Activated CD8-positive, alpha-beta memory T cell treated with anti-CD3 and anti-CD28 coated beads, Interleukin-2, amount 10 ng/mL, durations not matched to agents 7 days and 5 days (primary cell): ENCODE results near the gene DOCK9. TPM values are rescaled to one million over a fixed set of nuclear protein-coding genes. Genes with fewer than 3 reads are reported as not detected.

Experiments used
- ATAC-seq: fragments of 150-1000 bp; cut with Tn5 transposase; one replicate; pipeline ENCODE4 v1.10.0; 2021; ENCODE audit warnings: moderate library complexity
- CTCF ChIA-PET: fragments of 350-600 bp; sonication (Branson Sonifier 250); formaldehyde crosslinking; loops from one replicate; lab custom pipeline; 2021; ENCODE audit warnings: antibody characterized with exemption; lab: Charles Lee
- DNase-seq: peaks from one replicate; pipeline ENCODE4 v3.0.0-alpha.2; 2020
- H3K27ac Mint-ChIP-seq: one replicate; pipeline ENCODE4 v1.8.0; 2021; ENCODE audit warnings: mild to moderate bottlenecking, mixed read lengths
- H3K27me3 Mint-ChIP-seq: one replicate; pipeline ENCODE4 v1.8.0; 2021; ENCODE audit warnings: mixed read lengths
- H3K36me3 Mint-ChIP-seq: one replicate; pipeline ENCODE4 v1.8.0; 2021; ENCODE audit warnings: mild to moderate bottlenecking, mixed read lengths
- H3K4me1 Mint-ChIP-seq: one replicate; pipeline ENCODE4 v1.8.0; 2021; ENCODE audit warnings: mixed read lengths
- H3K4me3 Mint-ChIP-seq: one replicate; pipeline ENCODE4 v1.8.0; 2021; ENCODE audit warnings: mild to moderate bottlenecking, moderate library complexity, mixed read lengths
- H3K9me3 Mint-ChIP-seq: one replicate; pipeline ENCODE4 v1.8.0; 2022; ENCODE audit warnings: low read depth, mixed read lengths
- total RNA-seq, 2 experiments: library from RNA; stranded (reverse); gene quantifications; one replicate each; pipeline ENCODE4 v1.2.3, GENCODE V29; 2021

The DOCK9 gene
- total RNA-seq, 2 experiments from 2014 or later: 37.5 to 79.9 TPM

DNA sequence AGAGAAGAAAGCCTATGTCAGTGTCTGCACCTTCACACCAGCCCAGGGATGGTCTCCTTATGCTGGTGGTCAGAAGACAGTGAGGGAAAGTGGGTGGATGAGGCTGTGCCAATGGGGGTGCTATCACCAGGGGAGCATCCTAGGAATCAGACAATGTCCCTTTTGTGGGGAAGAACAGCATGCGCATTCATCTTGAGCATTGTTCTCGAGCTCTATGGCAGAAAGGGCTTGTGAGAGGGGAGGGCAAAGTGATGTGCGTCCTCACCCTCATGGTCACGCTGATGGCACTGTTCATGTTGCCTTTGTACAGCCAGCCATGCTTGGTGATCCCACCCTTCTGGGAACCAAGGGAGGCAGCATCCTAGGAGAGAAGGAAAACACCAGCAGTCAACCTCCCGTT lies 56.1 kb downstream of the DOCK9 start:
- no peaks in the 10 kb centered on the region for H3K27me3 Mint-ChIP-seq
- H3K36me3 Mint-ChIP-seq: peaks cover 37% of the 10 kb centered on the region
- no peak for ATAC-seq
- CTCF ChIA-PET: no interaction called here
- no peaks in the 10 kb centered on the region for H3K9me3 Mint-ChIP-seq
- H3K4me1 Mint-ChIP-seq: peaks cover 20% of the 10 kb centered on the region
- H3K27ac Mint-ChIP-seq: no peak overlapping the region
- no peak overlapping the region for H3K4me3 Mint-ChIP-seq
- DNase-seq: no peak

DNA sequence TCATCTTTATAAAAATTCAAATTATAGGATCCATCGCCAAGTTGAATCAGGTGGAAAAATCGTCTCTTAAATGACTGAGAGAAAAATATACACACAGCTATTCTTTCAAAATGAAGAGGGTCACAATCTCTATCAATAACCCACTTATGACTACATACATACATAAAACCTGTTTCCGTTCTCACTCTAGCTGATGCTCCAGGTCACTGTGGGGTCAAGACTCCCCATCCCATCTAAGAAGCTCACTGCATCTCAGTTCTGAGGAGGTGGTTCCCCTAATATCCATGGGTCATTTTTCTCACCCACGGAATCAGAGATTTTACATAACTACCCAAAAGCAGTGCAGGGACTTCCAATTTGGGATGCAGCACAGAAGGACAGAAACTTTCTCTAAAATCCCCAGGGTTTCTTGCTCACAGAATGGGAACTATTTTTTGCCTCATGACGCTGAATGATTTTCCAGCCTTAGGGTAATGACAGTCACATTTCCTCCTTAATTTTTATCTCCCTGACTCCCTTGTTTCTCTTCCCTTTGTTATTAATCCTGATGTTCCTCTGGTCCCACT lies 56.8 kb downstream of the DOCK9 start:
- Mint-ChIP-seq H3K27ac (no peak overlapping the region), H3K4me1 (peaks cover 20% of the 10 kb centered on the region), H3K4me3 (no peak overlapping the region), H3K36me3 (peaks cover 37% of the 10 kb centered on the region), H3K9me3 (no peaks in the 10 kb centered on the region), H3K27me3 (no peaks in the 10 kb centered on the region)
- DNase-seq (no peak), ATAC-seq (no peak)
- CTCF ChIA-PET: no interaction called here

DNA sequence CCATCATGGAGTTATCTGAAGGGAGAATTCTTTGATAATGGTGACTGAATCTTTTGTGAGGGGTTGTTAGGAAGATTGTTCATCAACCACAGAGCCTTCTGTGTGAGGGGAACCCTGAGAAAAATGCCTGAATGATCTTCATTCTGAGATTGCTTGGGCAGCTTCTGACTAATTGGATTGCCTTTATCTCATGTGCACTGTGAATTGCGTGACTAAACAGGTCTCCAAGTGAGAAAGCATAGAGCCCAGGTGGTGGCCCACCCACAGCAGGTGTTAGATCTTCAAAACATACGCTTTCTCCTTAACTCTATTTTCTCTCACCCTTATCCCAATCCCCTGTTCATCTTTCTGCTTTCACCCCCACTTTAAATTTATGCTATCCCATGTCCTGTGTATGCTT lies 58.3 kb downstream of the DOCK9 start:
- Mint-ChIP-seq H3K4me1 (peaks cover 20% of the 10 kb centered on the region), H3K27me3 (no peaks in the 10 kb centered on the region), H3K27ac (no peak overlapping the region), H3K9me3 (no peaks in the 10 kb centered on the region), H3K4me3 (no peak overlapping the region), H3K36me3 (peaks cover 35% of the 10 kb centered on the region)
- no peak for ATAC-seq
- CTCF ChIA-PET: interaction anchor here (1.0 to 1.6 kb wide), 2 partner anchors 12 to 25 kb away, joined by 3 read pairs; no protein-coding TSS in a partner anchor
- no peak for DNase-seq

DNA sequence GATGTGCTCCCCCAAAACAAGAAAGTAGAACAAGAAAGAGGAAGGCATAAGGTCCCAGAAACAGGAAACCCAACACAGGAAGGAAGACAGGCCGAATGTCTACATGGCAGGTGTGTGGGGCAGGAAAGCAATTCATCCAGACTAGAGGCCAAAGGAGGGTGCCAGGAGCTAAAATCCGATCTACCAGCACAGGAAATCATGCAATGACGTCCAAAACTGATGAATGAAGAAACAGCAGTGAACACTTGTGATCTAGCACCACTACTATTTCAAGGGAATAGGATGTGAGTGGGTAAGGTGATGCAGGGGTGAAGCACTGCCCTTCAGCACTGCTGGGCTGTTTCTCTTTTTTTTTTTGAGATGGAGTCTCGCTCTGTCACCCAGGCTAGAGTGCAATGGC lies 59.1 kb downstream of the DOCK9 start:
- CTCF ChIA-PET: interaction anchor here (1.6 kb wide), 1 partner anchor 26 kb away, joined by 3 read pairs; no protein-coding TSS in a partner anchor
- H3K27me3 Mint-ChIP-seq: no peaks in the 10 kb centered on the region
- H3K9me3 Mint-ChIP-seq: no peaks in the 10 kb centered on the region
- ATAC-seq (no peak), DNase-seq (no peak)
- H3K4me1 Mint-ChIP-seq: peaks cover 20% of the 10 kb centered on the region
- peaks cover 35% of the 10 kb centered on the region for H3K36me3 Mint-ChIP-seq
- H3K27ac Mint-ChIP-seq: peak overlapping the region; percentile 32
- no peak overlapping the region for H3K4me3 Mint-ChIP-seq

DNA sequence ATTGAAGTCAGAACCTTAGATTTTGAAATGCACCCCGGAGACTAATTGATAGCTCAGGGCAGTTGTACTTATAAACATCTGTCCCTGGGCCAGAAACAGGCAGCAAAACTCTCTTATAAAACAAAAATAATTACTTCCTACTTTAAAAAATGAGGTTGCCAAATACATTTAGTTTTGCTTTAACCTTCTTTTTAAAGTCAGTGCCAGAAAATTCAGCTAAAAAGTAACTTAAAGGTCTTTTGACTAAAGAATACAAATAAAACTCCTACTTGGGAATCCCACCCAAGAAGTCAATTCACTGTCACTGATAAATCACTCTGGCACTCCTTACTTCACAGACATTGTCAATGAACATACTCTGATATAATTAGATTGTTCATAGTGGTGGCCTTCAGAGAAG lies 60.7 kb downstream of the DOCK9 start:
- Mint-ChIP-seq H3K27me3 (no peaks in the 10 kb centered on the region), H3K36me3 (peaks cover 29% of the 10 kb centered on the region), H3K4me3 (no peak overlapping the region), H3K9me3 (no peaks in the 10 kb centered on the region), H3K27ac (no peak overlapping the region), H3K4me1 (peaks cover 21% of the 10 kb centered on the region)
- DNase-seq (no peak), ATAC-seq (no peak)
- CTCF ChIA-PET: no interaction called here

DNA sequence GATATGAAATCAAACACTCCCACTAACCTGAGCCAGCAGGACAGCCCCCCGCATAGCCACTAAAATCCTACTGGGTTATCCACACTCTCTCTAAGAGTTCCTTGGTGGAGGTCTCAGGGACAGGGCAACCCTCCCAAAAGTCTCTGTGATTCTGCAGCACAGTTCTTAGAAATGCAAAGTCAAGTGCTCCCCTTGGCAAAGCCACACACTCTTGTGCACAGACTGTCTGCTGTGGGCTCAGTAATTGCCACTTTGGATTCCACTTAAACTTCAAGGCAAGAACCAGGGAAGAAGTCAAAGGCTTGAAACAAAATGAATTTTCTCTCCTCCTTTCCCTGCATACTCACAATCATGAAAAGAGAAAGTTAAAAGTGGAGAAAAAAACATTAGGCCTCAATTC lies 61.5 kb downstream of the DOCK9 start:
- peaks cover 21% of the 10 kb centered on the region for H3K4me1 Mint-ChIP-seq
- DNase-seq (no peak), ATAC-seq (no peak)
- no peak overlapping the region for H3K27ac Mint-ChIP-seq
- H3K4me3 Mint-ChIP-seq: no peak overlapping the region
- CTCF ChIA-PET: no interaction called here
- H3K36me3 Mint-ChIP-seq: peaks cover 25% of the 10 kb centered on the region
- H3K9me3 Mint-ChIP-seq: no peaks in the 10 kb centered on the region
- H3K27me3 Mint-ChIP-seq: no peaks in the 10 kb centered on the region

DNA sequence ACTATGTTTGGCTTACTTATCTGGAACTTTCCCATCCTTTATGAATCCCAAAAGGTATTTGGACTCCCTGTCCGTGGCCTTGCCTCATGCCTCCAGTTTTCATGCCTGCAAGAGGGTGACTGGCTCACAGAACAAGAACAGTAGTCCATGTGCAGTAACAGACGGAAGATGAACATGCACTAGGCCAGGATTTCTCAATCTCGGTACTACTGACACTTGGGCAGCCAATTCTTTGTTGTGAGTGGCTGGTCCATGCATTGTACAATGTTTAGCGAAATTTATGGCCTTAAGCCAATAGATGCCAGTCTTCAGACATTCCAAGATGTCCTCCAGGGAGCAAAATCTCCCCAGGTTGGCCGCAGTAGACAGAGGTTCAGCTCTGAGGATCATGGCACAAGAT lies 61.9 kb downstream of the DOCK9 start:
- peaks cover 24% of the 10 kb centered on the region for H3K36me3 Mint-ChIP-seq
- DNase-seq: no peak
- H3K27ac Mint-ChIP-seq: no peak overlapping the region
- H3K9me3 Mint-ChIP-seq: no peaks in the 10 kb centered on the region
- CTCF ChIA-PET: no interaction called here
- no peak for ATAC-seq
- no peaks in the 10 kb centered on the region for H3K27me3 Mint-ChIP-seq
- H3K4me3 Mint-ChIP-seq: no peak overlapping the region
- peaks cover 24% of the 10 kb centered on the region for H3K4me1 Mint-ChIP-seq

DNA sequence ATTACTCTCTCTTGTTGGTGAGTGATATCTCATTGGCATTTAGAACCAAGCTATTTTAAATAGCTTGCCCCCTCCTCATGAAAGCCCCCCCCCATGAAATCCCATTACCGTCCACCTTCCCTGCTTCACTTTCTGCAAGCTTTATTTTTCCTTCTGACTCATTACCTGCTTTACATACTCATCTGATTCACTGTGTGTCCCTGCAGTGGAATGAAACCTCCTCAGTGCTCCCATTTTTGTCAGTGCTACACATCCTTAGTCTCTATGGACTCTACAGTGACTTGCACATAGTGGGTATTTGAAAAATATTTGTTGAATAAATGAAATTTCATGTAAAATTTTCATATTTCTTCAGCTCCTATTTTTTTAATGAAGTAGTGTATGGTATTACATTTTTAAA lies 62.3 kb downstream of the DOCK9 start:
- Mint-ChIP-seq H3K4me1 (peaks cover 28% of the 10 kb centered on the region), H3K9me3 (no peaks in the 10 kb centered on the region), H3K4me3 (no peak overlapping the region), H3K36me3 (peaks cover 24% of the 10 kb centered on the region), H3K27ac (no peak overlapping the region), H3K27me3 (no peaks in the 10 kb centered on the region)
- ATAC-seq: no peak
- DNase-seq: no peak
- CTCF ChIA-PET: interaction anchor here (1.1 kb wide), 1 partner anchor 16 kb away, joined by 4 read pairs; no protein-coding TSS in a partner anchor

DNA sequence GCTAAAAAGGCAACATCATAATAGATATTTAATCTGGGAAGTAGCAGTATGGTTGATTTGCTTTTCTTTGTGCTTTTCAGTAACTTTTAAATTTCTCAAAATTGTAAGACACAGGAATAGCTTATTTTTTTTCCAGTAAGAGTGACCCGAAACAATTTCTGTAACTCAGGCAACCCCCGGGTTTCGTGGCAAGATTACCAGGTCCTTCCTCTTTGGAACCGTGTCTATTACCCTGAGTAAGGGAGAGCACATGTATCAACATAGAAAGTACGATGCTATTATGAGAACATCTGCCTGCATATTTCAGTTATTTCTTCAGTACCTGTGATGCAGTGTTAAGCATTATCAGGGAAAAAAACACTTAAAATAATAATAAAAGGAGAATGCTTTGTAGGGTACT lies 64.1 kb downstream of the DOCK9 start:
- Mint-ChIP-seq H3K36me3 (peaks cover 19% of the 10 kb centered on the region), H3K9me3 (no peaks in the 10 kb centered on the region), H3K4me3 (no peak overlapping the region), H3K4me1 (peaks cover 34% of the 10 kb centered on the region), H3K27me3 (no peaks in the 10 kb centered on the region), H3K27ac (no peak overlapping the region)
- DNase-seq: no peak
- CTCF ChIA-PET: no interaction called here
- ATAC-seq: no peak

DNA sequence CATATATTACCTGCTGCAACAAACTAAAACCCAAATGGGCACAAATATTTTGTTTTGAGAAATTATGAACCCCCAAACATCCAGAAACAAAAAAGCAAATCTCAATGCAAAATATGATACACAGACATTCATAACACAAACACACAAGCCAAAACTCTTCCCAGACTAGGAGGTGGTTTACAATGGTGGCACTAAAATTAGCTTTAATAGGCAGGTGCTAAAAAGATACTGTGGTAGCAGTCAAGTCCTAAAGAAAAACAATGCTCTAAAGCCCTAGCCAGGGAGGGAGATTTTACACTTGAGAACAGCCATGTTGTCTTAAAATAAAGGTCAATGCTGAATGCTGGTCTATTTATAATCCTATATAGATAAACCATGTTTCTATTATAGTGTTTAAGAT lies 65.0 kb downstream of the DOCK9 start:
- DNase-seq (no peak), ATAC-seq (no peak)
- Mint-ChIP-seq H3K27me3 (no peaks in the 10 kb centered on the region), H3K36me3 (peaks cover 14% of the 10 kb centered on the region), H3K27ac (no peak overlapping the region), H3K4me3 (no peak overlapping the region), H3K4me1 (peaks cover 27% of the 10 kb centered on the region), H3K9me3 (no peaks in the 10 kb centered on the region)
- CTCF ChIA-PET: no interaction called here

DNA sequence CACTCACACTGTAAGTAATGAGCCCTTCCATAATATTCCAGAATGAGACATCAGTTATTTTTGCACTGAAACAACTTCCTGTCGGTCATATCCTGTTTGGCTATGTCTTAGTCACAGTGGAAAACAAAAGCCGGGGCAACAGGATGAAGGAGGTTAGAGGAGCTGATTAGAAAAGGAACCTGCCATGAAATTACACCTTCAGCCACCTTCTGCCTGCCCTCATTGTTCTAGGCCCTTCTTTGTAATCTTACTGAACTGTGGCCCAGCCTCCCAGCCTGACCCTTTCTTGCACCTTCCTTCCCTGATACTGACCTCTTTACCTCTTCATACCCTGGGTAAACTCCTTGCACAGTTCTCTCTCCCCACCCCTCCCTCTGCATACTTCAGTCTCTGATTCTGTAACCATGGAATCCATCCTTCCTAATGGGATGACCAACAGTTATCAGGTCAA lies 67.3 kb downstream of the DOCK9 start:
- H3K4me3 Mint-ChIP-seq: no peak overlapping the region
- CTCF ChIA-PET: interaction anchor here (1.1 to 1.8 kb wide), 2 partner anchors 18 to 41 kb away, joined by 3 to 4 read pairs; no protein-coding TSS in a partner anchor
- no peaks in the 10 kb centered on the region for H3K9me3 Mint-ChIP-seq
- ATAC-seq (peak; percentile 90), DNase-seq (peak; percentile 62)
- peaks cover 17% of the 10 kb centered on the region for H3K36me3 Mint-ChIP-seq
- H3K4me1 Mint-ChIP-seq: peaks cover 26% of the 10 kb centered on the region
- H3K27me3 Mint-ChIP-seq: no peaks in the 10 kb centered on the region
- peak overlapping the region; percentile 92 for H3K27ac Mint-ChIP-seq

DNA sequence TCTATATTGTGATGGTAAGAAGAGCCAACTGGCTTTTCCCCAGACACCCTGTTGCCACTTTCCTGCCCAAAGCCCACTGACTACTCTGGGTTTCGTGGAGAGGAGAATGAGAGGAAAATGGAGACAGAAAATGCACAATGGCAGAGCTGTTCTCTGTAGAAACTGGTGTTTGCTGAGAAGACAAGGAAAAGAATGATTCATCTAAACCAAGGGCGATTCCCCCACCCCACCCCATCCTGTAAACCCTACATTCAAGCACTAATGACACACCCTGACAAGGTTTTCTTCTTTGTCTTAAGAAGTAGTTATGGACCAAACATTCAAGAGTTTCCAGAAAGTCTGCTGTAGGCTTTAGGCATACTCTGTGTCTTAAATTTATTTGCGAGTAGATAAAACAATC lies 68.8 kb downstream of the DOCK9 start:
- Mint-ChIP-seq H3K27ac (peak overlapping the region; percentile 39), H3K9me3 (no peaks in the 10 kb centered on the region), H3K4me1 (peaks cover 26% of the 10 kb centered on the region), H3K27me3 (no peaks in the 10 kb centered on the region), H3K4me3 (no peak overlapping the region), H3K36me3 (peaks cover 12% of the 10 kb centered on the region)
- CTCF ChIA-PET: no interaction called here
- ATAC-seq: peak; percentile 25
- DNase-seq: peak; percentile 47

DNA sequence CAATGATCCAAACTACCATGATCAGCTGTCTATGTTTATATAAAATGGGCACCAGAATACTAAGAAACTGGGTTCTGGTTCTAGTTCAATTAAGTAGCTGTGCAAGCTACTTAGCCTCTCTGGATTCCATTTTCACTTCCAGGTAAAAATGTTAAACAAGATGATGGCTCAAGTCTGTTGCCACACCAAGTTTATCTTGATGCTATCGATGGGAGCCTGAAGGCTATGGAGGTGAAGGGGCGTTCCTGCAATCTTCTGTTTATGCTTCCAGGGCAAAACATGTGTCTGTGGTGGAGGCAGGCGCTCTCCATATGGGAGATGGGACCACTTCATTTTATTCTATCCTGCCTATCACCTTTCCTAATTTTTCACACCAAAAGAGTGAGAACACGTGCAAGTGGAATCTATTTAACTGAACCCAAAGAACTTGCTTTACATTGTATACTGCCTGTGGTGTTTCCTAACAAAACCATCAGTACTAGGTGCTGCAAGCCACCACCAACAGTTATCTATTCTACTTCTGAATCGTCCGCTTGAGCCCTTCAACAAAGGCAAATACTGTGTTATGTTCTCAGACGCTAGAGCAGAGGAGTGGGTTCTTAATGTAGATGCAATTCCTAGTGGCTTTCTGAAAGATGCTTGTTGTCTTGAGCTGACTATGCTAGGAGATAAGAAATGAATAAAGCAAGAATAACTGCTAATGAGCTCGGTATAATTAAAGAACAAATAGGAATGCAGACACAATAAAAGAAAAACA lies 70.9 kb downstream of the DOCK9 start:
- Mint-ChIP-seq H3K27ac (no peak overlapping the region), H3K4me3 (no peak overlapping the region), H3K36me3 (peaks cover 13% of the 10 kb centered on the region), H3K9me3 (no peaks in the 10 kb centered on the region), H3K27me3 (no peaks in the 10 kb centered on the region), H3K4me1 (peaks cover 25% of the 10 kb centered on the region)
- CTCF ChIA-PET: interaction anchor here (0.6 to 1.0 kb wide), 2 partner anchors 13 to 359 kb away, joined by 3 read pairs; no protein-coding TSS in a partner anchor
- ATAC-seq: no peak
- DNase-seq: no peak

DNA sequence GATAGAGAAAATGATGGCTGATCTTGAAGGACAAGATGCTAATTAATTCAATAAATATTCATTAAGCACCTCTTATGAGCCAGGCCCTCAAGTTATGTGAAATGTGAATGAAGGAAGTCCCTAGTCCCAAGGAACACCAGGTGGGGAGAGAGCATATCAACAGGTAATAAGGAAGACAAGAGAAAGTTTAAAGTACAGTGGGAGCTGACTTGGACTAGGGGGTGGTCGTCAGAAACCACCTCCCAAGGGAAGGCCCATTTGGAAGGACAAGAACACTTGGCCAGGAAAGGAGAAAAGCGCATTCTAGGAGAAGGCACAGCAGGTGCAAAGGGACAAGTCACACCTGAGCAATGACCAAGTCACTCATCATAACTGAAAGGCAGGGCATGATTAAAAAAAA lies 72.7 kb downstream of the DOCK9 start:
- CTCF ChIA-PET: no interaction called here
- Mint-ChIP-seq H3K4me1 (peaks cover 14% of the 10 kb centered on the region), H3K27ac (no peak overlapping the region), H3K9me3 (no peaks in the 10 kb centered on the region), H3K27me3 (no peaks in the 10 kb centered on the region), H3K36me3 (peaks cover 20% of the 10 kb centered on the region), H3K4me3 (no peak overlapping the region)
- no peak for ATAC-seq
- no peak for DNase-seq
